Liver (tissue), 9 donors: Measurements from ENCODE around the gene HHIPL1. TPM values are rescaled to one million over a fixed set of nuclear protein-coding genes. Genes with fewer than 3 reads are reported as not detected.

ENCODE experiments used
- DNase-seq: peaks from one replicate; pipeline ENCODE4 v3.0.0-alpha.2; 2017; ENCODE audit warnings: low spot score
- H3K27ac ChIP-seq, 2 donors: one replicate each; pipeline ENCODE4 v1.7.0; 2013; ENCODE audit warnings: inconsistent platforms in 2 of 2, low read length in 2 of 2, control low read depth in 1 of 2, low read depth in 1 of 2, mild to moderate bottlenecking in 1 of 2
- H3K27me3 ChIP-seq, 4 donors: one replicate each; pipeline versions ENCODE4 v1.6.1 to v1.7.0; 2013; ENCODE audit warnings: low read length in 3 of 4, inconsistent platforms in 1 of 4, mild to moderate bottlenecking in 1 of 4, moderate library complexity in 1 of 4; ENCODE audit not compliant: control insufficient read depth in 4 of 4, insufficient read depth in 4 of 4
- H3K36me3 ChIP-seq, 4 donors: one replicate each; pipeline versions ENCODE4 v1.6.1 to v1.7.0; 2013; ENCODE audit warnings: low read length in 3 of 4, mild to moderate bottlenecking in 3 of 4, low read depth in 1 of 4, moderate library complexity in 1 of 4; ENCODE audit not compliant: control insufficient read depth in 4 of 4, insufficient read depth in 3 of 4
- H3K4me1 ChIP-seq, 4 donors: one replicate each; pipeline versions ENCODE4 v1.6.1 to v1.7.0; 2013; ENCODE audit warnings: low read length in 3 of 4, mild to moderate bottlenecking in 3 of 4, moderate library complexity in 1 of 4; ENCODE audit not compliant: control insufficient read depth in 4 of 4, insufficient read depth in 4 of 4
- H3K4me3 ChIP-seq, 3 donors: one replicate each; pipeline versions ENCODE4 v1.6.1 to v1.7.0; 2013; ENCODE audit warnings: low read length in 3 of 3, control low read depth in 1 of 3, low read depth in 1 of 3, mild to moderate bottlenecking in 1 of 3
- H3K9ac ChIP-seq, 2 donors: one replicate each; pipeline ENCODE4 v1.7.0; 2013; ENCODE audit warnings: low read length in 2 of 2, mild to moderate bottlenecking in 2 of 2, moderate library complexity in 2 of 2, control low read depth in 1 of 2, low read depth in 1 of 2
- H3K9me3 ChIP-seq, 4 donors: one replicate each; pipeline versions ENCODE4 v1.6.1 to v1.7.0; 2013; ENCODE audit warnings: low read length in 3 of 4; ENCODE audit not compliant: control insufficient read depth in 4 of 4
- ATF3 ChIP-seq: IDR thresholded peaks from 2 replicates; pipeline ENCODE4 v1.6.1; 2016; ENCODE audit warnings: antibody characterized with exemption
- CTCF ChIP-seq: fragments of 150-350 bp; IDR thresholded peaks from 2 replicates; pipeline ENCODE4 v1.5.1; 2017; ENCODE audit warnings: improper control_type of control experiment, low read depth, low read length; ENCODE audit not compliant: missing input control
- GABPA ChIP-seq, 2 donors: IDR thresholded peaks in 1 of 2; conservative IDR thresholded peaks in 1 of 2; 2 replicates each; pipeline ENCODE4 v1.6.1; 2016; ENCODE audit warnings: antibody characterized with exemption in 2 of 2, mild to moderate bottlenecking in 1 of 2, moderate library complexity in 1 of 2
- HNF4A ChIP-seq, 2 donors: conservative IDR thresholded peaks; 2 replicates each; pipeline ENCODE4 v1.6.1; 2016; ENCODE audit warnings: antibody characterized with exemption in 2 of 2, mild to moderate bottlenecking in 2 of 2
- HNF4G ChIP-seq: IDR thresholded peaks from 2 replicates; pipeline ENCODE4 v1.6.1; 2016; ENCODE audit warnings: antibody characterized with exemption
- JUND ChIP-seq, 2 donors: IDR thresholded peaks; 2 replicates each; pipeline ENCODE4 v1.6.1; 2016; ENCODE audit warnings: antibody characterized with exemption in 2 of 2
- MAX ChIP-seq: IDR thresholded peaks from 2 replicates; pipeline ENCODE4 v1.6.1; 2016; ENCODE audit warnings: antibody characterized with exemption
- RAD21 ChIP-seq, 2 donors: IDR thresholded peaks; 2 replicates each; pipeline ENCODE4 v1.6.1; 2016; ENCODE audit warnings: antibody characterized with exemption in 2 of 2, mild to moderate bottlenecking in 2 of 2
- REST ChIP-seq: IDR thresholded peaks from 2 replicates; pipeline ENCODE4 v1.6.1; 2016; ENCODE audit warnings: antibody characterized with exemption, mild to moderate bottlenecking
- RXRA ChIP-seq, 2 donors: IDR thresholded peaks; 2 replicates each; pipeline ENCODE4 v1.6.1; 2017 to 2018; ENCODE audit warnings: antibody characterized with exemption in 2 of 2, mild to moderate bottlenecking in 1 of 2
- TAF1 ChIP-seq: conservative IDR thresholded peaks from 2 replicates; pipeline ENCODE4 v1.6.1; 2016; ENCODE audit warnings: antibody characterized with exemption, mild to moderate bottlenecking
- ZBTB33 ChIP-seq: IDR thresholded peaks from 2 replicates; pipeline ENCODE4 v1.6.1; 2016; ENCODE audit warnings: antibody characterized with exemption
- WGBS: extraction: QIAGEN DNeasy Blood & Tissue Kit; methylation state at CpG from one replicate; pipeline ENCODE4 v1.1.7; 2013; 5-methylcytosine and 5-hydroxymethylcytosine counted together
- polyA plus RNA-seq, 2 donors: library from polyadenylated mRNA; stranded (reverse) in 1 of 2; unstranded in 1 of 2; fragments of 200-250 nt in 1 of 2; fragments of >200 nt in 1 of 2; fragmentation: Nextera tagmentation in 1 of 2; extraction: Ambion mirVana in 1 of 2; gene quantifications; one replicate each; pipeline versions ENCODE4 v1.2.1 to v1.2.3, GENCODE V29; 2013 to 2015
- total RNA-seq, 2 donors: library from RNA; depleted of rRNA; stranded (reverse); fragments of >200 nt; gene quantifications; one replicate each; pipeline ENCODE4 v1.2.3, GENCODE V29; 2014
- donor health status: healthy.
- donor health status: healthy.
- donor health status: healthy.
- donor health status: healthy.
- donor health status: healthy.

Gene HHIPL1
- total and polyA plus RNA-seq, 4 donors, result 0.96 to 1.7 (median 1.0) TPM

GRCh38 chr14:99628887-99629618, 15.9 kb upstream of the HHIPL1 start (continued):
- TF ChIP-seq REST (no peak), HNF4A (conservative IDR thresholded peaks at IDR 0.05) (no peak), GABPA (IDR thresholded peaks at IDR 0.05 in 1 of 2, conservative IDR thresholded peaks at IDR 0.05 in 1 of 2) (no peak), ZBTB33 (no peak), MAX (no peak), RAD21 (IDR thresholded peaks at IDR 0.05) (peak; percentile 99 to 100)

- H3K9me3 ChIP-seq, result no peaks in the 10 kb centered on the region
- H3K4me1 ChIP-seq, result peaks cover 2 to 8% (median 4%) of the 10 kb centered on the region in 4 donors
- WGBS, result 77% methylated on average over 8 of the region's 8 CpGs
- H3K27ac ChIP-seq, result no peak overlapping the region
- H3K4me3 ChIP-seq, result no peak overlapping the region
- no peaks in the 10 kb centered on the region for H3K36me3 ChIP-seq
- H3K9ac ChIP-seq, result no peak overlapping the region
- TF ChIP-seq JUND (IDR thresholded peaks at IDR 0.05) (no peak), TAF1 (no peak), CTCF (no peak), RAD21 (IDR thresholded peaks at IDR 0.05) (no peak), ATF3 (no peak), ZBTB33 (no peak), HNF4G (no peak), MAX (no peak), RXRA (IDR thresholded peaks at IDR 0.05) (no peak)
- no peaks in the 10 kb centered on the region for H3K27me3 ChIP-seq
- no peak for DNase-seq
Observed at GRCh38 chr14:99630202-99630601, 14.7 kb upstream of the HHIPL1 start.
